Muscle layer of colon (tissue), 2 donors: ENCODE results near the gene RGS6.

Source experiments
- H3K27ac ChIP-seq: one replicate; pipeline ENCODE4 v1.7.0; 2013; ENCODE audit warnings: low read depth, mild to moderate bottlenecking, low read length, moderate library complexity
- H3K27me3 ChIP-seq, 2 donors: one replicate each; pipeline ENCODE4 v1.7.0; 2013; ENCODE audit warnings: low read length in 2 of 2, mild to moderate bottlenecking in 2 of 2; ENCODE audit not compliant: insufficient read depth in 2 of 2, control insufficient read depth in 1 of 2
- H3K36me3 ChIP-seq: one replicate; pipeline ENCODE4 v1.7.0; 2013; ENCODE audit warnings: mild to moderate bottlenecking, low read length; ENCODE audit not compliant: insufficient read depth
- H3K4me1 ChIP-seq: one replicate; pipeline ENCODE4 v1.7.0; 2013; ENCODE audit warnings: mild to moderate bottlenecking, low read length; ENCODE audit not compliant: insufficient read depth
- H3K4me3 ChIP-seq, 2 donors: one replicate each; pipeline ENCODE4 v1.7.0; 2013; ENCODE audit warnings: low read length in 2 of 2, low read depth in 1 of 2, mild to moderate bottlenecking in 1 of 2, moderate library complexity in 1 of 2
- H3K9ac ChIP-seq: one replicate; pipeline ENCODE4 v1.7.0; 2013; ENCODE audit warnings: low read length
- H3K9me3 ChIP-seq: one replicate; pipeline ENCODE4 v1.7.0; 2013; ENCODE audit warnings: mild to moderate bottlenecking, low read length
- donor health status: abdominal sarcoma.
- donor health status: Adenocarcinoma of cecum.

RGS6 gene

GRCh38 chr14:72613231-72613974 lies 681.2 kb downstream of the RGS6 start:
- peaks cover 20% of the 10 kb centered on the region for H3K4me1 ChIP-seq
- no peaks in the 10 kb centered on the region for H3K36me3 ChIP-seq
- H3K9me3 ChIP-seq, result no peaks in the 10 kb centered on the region
- no peak overlapping the region for H3K9ac ChIP-seq
- H3K27ac ChIP-seq, result no peak overlapping the region
- H3K27me3 ChIP-seq, result no peaks in the 10 kb centered on the region
- no peak overlapping the region for H3K4me3 ChIP-seq

- Histone ChIP-seq H3K4me1 (peaks cover 20% of the 10 kb centered on the region), H3K36me3 (no peaks in the 10 kb centered on the region), H3K9me3 (no peaks in the 10 kb centered on the region), H3K4me3 (no peak overlapping the region), H3K27ac (no peak overlapping the region), H3K27me3 (no peaks in the 10 kb centered on the region), H3K9ac (no peak overlapping the region)
These were observed 681.7 kb downstream of the RGS6 start for GRCh38 chr14:72613975-72614319.

- Histone ChIP-seq H3K4me1 (peaks cover 20% of the 10 kb centered on the region), H3K27ac (no peak overlapping the region), H3K36me3 (no peaks in the 10 kb centered on the region), H3K27me3 (no peaks in the 10 kb centered on the region), H3K9ac (no peak overlapping the region), H3K4me3 (no peak overlapping the region), H3K9me3 (no peaks in the 10 kb centered on the region)
These were observed 682.1 kb downstream of the RGS6 start for GRCh38 chr14:72614365-72614764.

- Histone ChIP-seq H3K36me3 (no peaks in the 10 kb centered on the region), H3K27ac (no peak overlapping the region), H3K9me3 (no peaks in the 10 kb centered on the region), H3K27me3 (no peaks in the 10 kb centered on the region), H3K4me1 (peaks cover 20% of the 10 kb centered on the region), H3K9ac (no peak overlapping the region), H3K4me3 (no peak overlapping the region)
These were observed 682.7 kb downstream of the RGS6 start for GRCh38 chr14:72614891-72615415.

- Histone ChIP-seq H3K4me1 (peaks cover 20% of the 10 kb centered on the region), H3K27ac (no peak overlapping the region), H3K27me3 (no peaks in the 10 kb centered on the region), H3K9me3 (no peaks in the 10 kb centered on the region), H3K9ac (no peak overlapping the region), H3K4me3 (no peak overlapping the region), H3K36me3 (no peaks in the 10 kb centered on the region)
These were observed 683.4 kb downstream of the RGS6 start for GRCh38 chr14:72615451-72616121.
